Suprapubic skin (tissue), 4 donors: ENCODE data around the gene LTF. TPM values are rescaled to one million over a fixed set of nuclear protein-coding genes. Genes with fewer than 3 reads are reported as not detected.

ENCODE experiments used
- DNase-seq, 2 donors: peaks; one replicate each; pipeline ENCODE4 v3.0.0-alpha.2; 2019; ENCODE audit warnings: low spot score in 2 of 2
- H3K27ac ChIP-seq: fragments of 200-600 bp; sonication (generic); one replicate; pipeline ENCODE4 v1.5.1; 2019
- H3K27me3 ChIP-seq: fragments of 200-600 bp; sonication (generic); one replicate; pipeline ENCODE4 v1.5.1; 2019
- H3K36me3 ChIP-seq: fragments of 200-600 bp; sonication (generic); one replicate; pipeline ENCODE4 v1.5.1; 2019
- H3K4me1 ChIP-seq: fragments of 200-600 bp; sonication (generic); one replicate; pipeline ENCODE4 v1.5.1; 2019
- H3K4me3 ChIP-seq: fragments of 200-600 bp; sonication (generic); one replicate; pipeline ENCODE4 v1.5.1; 2019; ENCODE audit warnings: mild to moderate bottlenecking
- H3K9me3 ChIP-seq: fragments of 200-600 bp; sonication (generic); one replicate; pipeline ENCODE4 v1.5.1; 2019
- EP300 ChIP-seq: sonication (generic); formaldehyde crosslinking; IDR thresholded peaks from one replicate; pipeline ENCODE4 v1.6.1; 2017; ENCODE audit warnings: antibody characterized with exemption
- POLR2A ChIP-seq, 2 donors: fragments of 450-650 bp; IDR thresholded peaks; one replicate each; pipeline ENCODE4 v1.6.1; 2017; ENCODE audit warnings: antibody characterized with exemption in 2 of 2, mild to moderate bottlenecking in 2 of 2, moderate library complexity in 2 of 2
- POLR2AphosphoS5 ChIP-seq, 3 donors: sonication (generic); formaldehyde crosslinking; IDR thresholded peaks; one replicate each; pipeline ENCODE4 v1.6.1; 2017; ENCODE audit warnings: antibody characterized with exemption in 3 of 3
- WGBS: methylation state at CpG from one replicate; pipeline ENCODE4 v1.1.5; 2018; 5-methylcytosine and 5-hydroxymethylcytosine counted together
- total RNA-seq, 4 donors: library from RNA; depleted of rRNA; stranded (reverse); fragments of >200 nt; gene quantifications; one replicate each; pipeline ENCODE4 v1.1.0, GENCODE V29; 2016
- TF ChIP-seq, protein P1 (sequence below), 2 donors: fragments of 200-600 bp in 1 of 2; fragments of 450-650 bp in 1 of 2; sonication (generic) in 1 of 2; IDR thresholded peaks; one replicate each; pipeline ENCODE4 v1.5.1; 2016 to 2019; ENCODE audit warnings: antibody characterized with exemption in 2 of 2, mild to moderate bottlenecking in 1 of 2, moderate library complexity in 1 of 2

Gene LTF
- total RNA-seq, 4 donors from 2014 or later = 2.3 to 8.6 (median 3.7) TPM

DNA sequence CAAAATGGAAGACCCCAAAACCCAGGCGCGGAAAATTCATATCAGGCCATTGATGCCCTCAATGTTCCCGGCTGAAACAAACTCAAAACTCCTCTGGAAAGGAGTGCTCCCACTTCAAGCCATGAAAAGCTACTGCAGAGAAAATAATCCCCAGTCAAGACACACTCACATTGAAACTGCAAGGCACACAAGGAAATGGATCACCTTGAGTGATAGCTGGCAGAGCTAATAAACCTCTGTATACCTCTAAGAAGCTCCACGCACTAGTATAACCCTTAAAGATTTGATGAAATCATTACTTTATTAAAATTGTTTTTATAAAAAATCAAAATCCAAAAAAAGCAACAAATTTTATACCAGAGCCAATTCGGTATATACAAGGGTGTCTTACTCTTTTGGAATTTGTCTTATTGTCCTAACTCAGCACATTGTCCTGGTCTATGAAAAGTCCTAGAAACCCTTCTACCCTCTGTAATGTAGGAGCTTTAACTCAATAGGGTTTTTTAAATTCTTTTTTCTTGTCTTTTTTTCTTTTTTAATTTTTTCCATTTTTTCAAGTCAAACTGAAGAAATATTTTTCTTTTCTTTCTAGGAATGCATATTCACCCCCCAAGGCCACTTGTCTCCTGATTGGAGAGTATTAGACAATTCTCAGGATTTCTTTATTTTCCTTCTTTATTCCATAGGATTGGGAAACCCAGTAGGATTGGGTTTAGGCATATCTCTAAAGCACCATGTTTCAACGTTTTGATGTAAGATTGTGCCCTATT lies 66.3 kb downstream of the LTF start:
- no peak for DNase-seq
- no peak overlapping the region for H3K4me3 ChIP-seq
- no peak overlapping the region for H3K27ac ChIP-seq
- no peaks in the 10 kb centered on the region for H3K9me3 ChIP-seq
- no peaks in the 10 kb centered on the region for H3K4me1 ChIP-seq
- TF ChIP-seq POLR2A (IDR thresholded peaks at IDR 0.05) (no peak), POLR2AphosphoS5 (IDR thresholded peaks at IDR 0.05) (no peak), EP300 (no peak)
- TF ChIP-seq, protein P1, sequence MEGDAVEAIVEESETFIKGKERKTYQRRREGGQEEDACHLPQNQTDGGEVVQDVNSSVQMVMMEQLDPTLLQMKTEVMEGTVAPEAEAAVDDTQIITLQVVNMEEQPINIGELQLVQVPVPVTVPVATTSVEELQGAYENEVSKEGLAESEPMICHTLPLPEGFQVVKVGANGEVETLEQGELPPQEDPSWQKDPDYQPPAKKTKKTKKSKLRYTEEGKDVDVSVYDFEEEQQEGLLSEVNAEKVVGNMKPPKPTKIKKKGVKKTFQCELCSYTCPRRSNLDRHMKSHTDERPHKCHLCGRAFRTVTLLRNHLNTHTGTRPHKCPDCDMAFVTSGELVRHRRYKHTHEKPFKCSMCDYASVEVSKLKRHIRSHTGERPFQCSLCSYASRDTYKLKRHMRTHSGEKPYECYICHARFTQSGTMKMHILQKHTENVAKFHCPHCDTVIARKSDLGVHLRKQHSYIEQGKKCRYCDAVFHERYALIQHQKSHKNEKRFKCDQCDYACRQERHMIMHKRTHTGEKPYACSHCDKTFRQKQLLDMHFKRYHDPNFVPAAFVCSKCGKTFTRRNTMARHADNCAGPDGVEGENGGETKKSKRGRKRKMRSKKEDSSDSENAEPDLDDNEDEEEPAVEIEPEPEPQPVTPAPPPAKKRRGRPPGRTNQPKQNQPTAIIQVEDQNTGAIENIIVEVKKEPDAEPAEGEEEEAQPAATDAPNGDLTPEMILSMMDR (IDR thresholded peaks at IDR 0.05) = no peak
- WGBS = 86% methylated on average over 6 of the region's 6 CpGs
- H3K36me3 ChIP-seq = no peaks in the 10 kb centered on the region
- no peaks in the 10 kb centered on the region for H3K27me3 ChIP-seq

- Histone ChIP-seq H3K9me3 (no peaks in the 10 kb centered on the region), H3K4me1 (no peaks in the 10 kb centered on the region), H3K27ac (no peak overlapping the region), H3K36me3 (no peaks in the 10 kb centered on the region), H3K27me3 (no peaks in the 10 kb centered on the region), H3K4me3 (no peak overlapping the region)
- WGBS = 53% methylated on average over 7 of the region's 7 CpGs
- TF ChIP-seq POLR2A (IDR thresholded peaks at IDR 0.05) (no peak), EP300 (no peak), POLR2AphosphoS5 (IDR thresholded peaks at IDR 0.05) (no peak)
- TF ChIP-seq, protein P1 (IDR thresholded peaks at IDR 0.05) = no peak
- DNase-seq = no peak
Measured at GRCh38 chr3:46397111-46397510, 67.6 kb downstream of the LTF start.

DNA sequence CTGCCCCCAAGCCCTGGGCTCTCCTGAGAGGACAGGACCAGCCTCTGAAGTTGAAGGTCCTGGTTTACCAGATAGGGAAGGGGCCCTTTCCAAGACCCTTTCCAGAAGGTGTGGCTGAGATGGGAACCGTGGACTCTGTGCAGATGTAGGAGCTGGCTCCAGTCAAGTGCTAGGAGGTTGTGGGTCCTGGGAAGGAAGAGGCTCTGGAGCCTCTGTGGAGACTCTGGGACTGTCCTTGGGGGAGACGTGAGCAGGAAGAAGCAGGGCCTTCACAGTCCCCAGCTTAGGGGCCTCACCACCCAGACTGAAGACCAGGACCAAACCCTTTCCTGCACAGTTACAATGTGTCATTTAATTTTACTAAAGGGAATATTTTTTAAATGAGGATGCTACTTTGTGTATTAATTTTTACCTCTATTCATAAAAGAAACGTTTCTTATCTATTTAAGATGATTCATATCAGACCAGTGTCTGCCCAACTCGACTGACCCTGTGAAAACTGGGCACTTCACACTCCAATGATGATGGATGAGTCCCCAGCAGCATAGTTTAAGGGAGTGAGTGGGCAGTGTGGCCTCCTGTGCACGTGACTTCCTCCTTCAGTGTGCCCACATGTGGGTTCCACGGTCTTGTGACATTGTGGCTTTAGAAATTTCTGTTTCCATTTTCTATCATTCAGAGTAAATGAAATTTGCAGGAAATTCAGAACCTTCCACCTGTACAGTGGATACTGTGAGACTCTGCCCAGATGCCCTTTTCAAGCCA lies 68.8 kb downstream of the LTF start:
- no peaks in the 10 kb centered on the region for H3K4me1 ChIP-seq
- 66% methylated on average over 6 of the region's 6 CpGs for WGBS
- no peaks in the 10 kb centered on the region for H3K27me3 ChIP-seq
- no peak overlapping the region for H3K27ac ChIP-seq
- H3K9me3 ChIP-seq = no peaks in the 10 kb centered on the region
- DNase-seq = no peak
- no peak overlapping the region for H3K4me3 ChIP-seq
- TF ChIP-seq EP300 (no peak), POLR2AphosphoS5 (IDR thresholded peaks at IDR 0.05) (no peak), POLR2A (IDR thresholded peaks at IDR 0.05) (no peak)
- TF ChIP-seq, protein P1 (IDR thresholded peaks at IDR 0.05) = no peak
- H3K36me3 ChIP-seq = no peaks in the 10 kb centered on the region

DNA sequence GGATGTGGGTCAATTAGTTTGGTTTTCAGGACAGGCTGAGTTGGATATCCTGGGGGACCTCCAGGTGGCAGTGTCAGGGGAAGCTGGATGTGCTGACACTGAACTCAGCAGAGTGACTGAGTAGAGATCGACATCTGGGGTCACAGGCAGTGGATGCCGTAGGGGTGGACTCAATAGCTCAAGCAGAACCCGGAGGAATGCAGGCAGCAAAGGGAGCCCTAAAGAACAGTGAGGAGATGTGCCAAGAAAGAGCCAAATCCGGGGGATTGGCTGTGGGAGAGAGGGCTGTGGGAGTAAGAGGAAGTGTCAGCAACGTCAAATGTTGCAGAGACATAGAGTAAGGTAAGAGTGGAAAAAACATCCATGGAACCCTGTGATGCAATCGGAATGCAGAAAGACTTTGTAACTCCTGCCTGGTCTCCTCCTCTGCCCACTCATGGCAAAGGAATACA lies 69.5 kb downstream of the LTF start:
- H3K27me3 ChIP-seq = no peaks in the 10 kb centered on the region
- no peaks in the 10 kb centered on the region for H3K36me3 ChIP-seq
- H3K4me3 ChIP-seq = no peak overlapping the region
- TF ChIP-seq POLR2A (IDR thresholded peaks at IDR 0.05) (no peak), POLR2AphosphoS5 (IDR thresholded peaks at IDR 0.05) (no peak)
- TF ChIP-seq, protein P1 (IDR thresholded peaks at IDR 0.05) = no peak
- H3K4me1 ChIP-seq = no peaks in the 10 kb centered on the region
- no peak for DNase-seq
- no peaks in the 10 kb centered on the region for H3K9me3 ChIP-seq
- WGBS = 78% methylated on average over 6 of the region's 6 CpGs
- no peak overlapping the region for H3K27ac ChIP-seq
